Right ventricle myocardium inferior (tissue), 1 donor: ENCODE results near the gene MYOD1. TPM values are rescaled to one million over a fixed set of nuclear protein-coding genes. Genes with fewer than 3 reads are reported as not detected.
A peak's percentile ranks its signal among the peaks of the same experiment; 100 is the strongest.

Experiments used
- ATAC-seq: fragments of 200-7000 bp; cut with Tn5 transposase; one replicate; pipeline ENCODE4 v1.9.1; 2020; ENCODE audit warnings: mild to moderate bottlenecking, moderate library complexity
- DNase-seq: peaks from one replicate; pipeline ENCODE4 v3.0.0; 2021; ENCODE audit errors: missing footprints
- intact Hi-C: fragments of 100-400 bp; cut with DNase I; formaldehyde crosslinking; loops from one replicate; pipeline ENCODE4 v1.11.0; 2022
- total RNA-seq: library from RNA; stranded (reverse); fragmentation: NEBNext Ultra II Directional; extraction: Animal tissue kit (Norgen Biotek cat#: 25700); gene quantifications from one replicate; pipeline ENCODE4 v1.2.1, GENCODE V29; 2021
- donor health status: DM: no; HTN: yes; CAD: no; lungs with severe emphysema.

Gene MYOD1
- total RNA-seq, 1 donor from 2014 or later = 0.27 TPM

GRCh38 chr11:17743808-17744119 lies 24.4 kb downstream of the MYOD1 start:
- ATAC-seq (no peak), DNase-seq (peak; percentile 20)
- intact Hi-C loops = no loop called here

- no peak for ATAC-seq
- DNase-seq = peak; percentile 56
- intact Hi-C loops = no loop called here
These were observed 25.0 kb downstream of the MYOD1 start for GRCh38 chr11:17744151-17744940.

GRCh38 chr11:17745023-17745772 lies 25.8 kb downstream of the MYOD1 start:
- peak; percentile 41 for DNase-seq
- ATAC-seq = no peak
- intact Hi-C loops = no loop called here

- intact Hi-C loops = no loop called here
- ATAC-seq (no peak), DNase-seq (peak; percentile 28)
These were observed 26.7 kb downstream of the MYOD1 start for GRCh38 chr11:17746096-17746495.

- ATAC-seq (no peak), DNase-seq (peak; percentile 49)
- intact Hi-C loops = no loop called here
These were observed 28.0 kb downstream of the MYOD1 start for GRCh38 chr11:17747131-17747955.

- ATAC-seq (no peak), DNase-seq (peak; percentile 9)
- intact Hi-C loops = no loop called here
These were observed 28.7 kb downstream of the MYOD1 start for GRCh38 chr11:17748044-17748443.

- intact Hi-C loops = no loop called here
- DNase-seq (peak; percentile 32), ATAC-seq (no peak)
These were observed 29.7 kb downstream of the MYOD1 start for GRCh38 chr11:17748761-17749721.

- ATAC-seq (no peak), DNase-seq (peak; percentile 54)
- intact Hi-C loops = no loop called here
These were observed 30.8 kb downstream of the MYOD1 start for GRCh38 chr11:17750013-17750800.

- DNase-seq (no peak), ATAC-seq (no peak)
- intact Hi-C loops = no loop called here
These were observed 31.4 kb downstream of the MYOD1 start for GRCh38 chr11:17750801-17751165.

- intact Hi-C loops = no loop called here
- no peak for ATAC-seq
- peak; percentile 17 for DNase-seq
These were observed 32.2 kb downstream of the MYOD1 start for GRCh38 chr11:17751558-17751957.

GRCh38 chr11:17752144-17752543 lies 32.8 kb downstream of the MYOD1 start:
- ATAC-seq (no peak), DNase-seq (peak; percentile 23)
- intact Hi-C loops = no loop called here

- DNase-seq (peak; percentile 53), ATAC-seq (no peak)
- intact Hi-C loops = no loop called here
These were observed 33.8 kb downstream of the MYOD1 start for GRCh38 chr11:17753153-17753552.

GRCh38 chr11:17753641-17754040 lies 34.3 kb downstream of the MYOD1 start:
- DNase-seq = peak; percentile 11
- intact Hi-C loops = no loop called here
- no peak for ATAC-seq

GRCh38 chr11:17755891-17756290 lies 36.5 kb downstream of the MYOD1 start:
- ATAC-seq (no peak), DNase-seq (peak; percentile 1)
- intact Hi-C loops = no loop called here

- intact Hi-C loops = loop anchor here (1.0 to 5.0 kb wide), 2 partner anchors 67 to 219 kb away; no protein-coding TSS in a partner anchor
- ATAC-seq (peak; percentile 69), DNase-seq (peak; percentile 51)
These were observed 41.0 kb downstream of the MYOD1 start for GRCh38 chr11:17760102-17761029.

GRCh38 chr11:17762309-17762974 lies 43.1 kb downstream of the MYOD1 start:
- intact Hi-C loops = loop anchor here (5.0 kb wide), 1 partner anchor 65 kb away; no protein-coding TSS in a partner anchor
- ATAC-seq (no peak), DNase-seq (peak; percentile 21)
